ENCODE data around the gene ATG10. TPM values are rescaled to one million over a fixed set of nuclear protein-coding genes. Genes with fewer than 3 reads are reported as not detected.
"Not testable (repeated sequence)": the region's sequence is repeated elsewhere in the genome, so short reads cannot be mapped to it uniquely, and the experiment has no call there.

Gene ATG10
- total RNA-seq, 4 donors from 2014 or later: 1.0 to 15.4 (median 6.5) TPM

DNA sequence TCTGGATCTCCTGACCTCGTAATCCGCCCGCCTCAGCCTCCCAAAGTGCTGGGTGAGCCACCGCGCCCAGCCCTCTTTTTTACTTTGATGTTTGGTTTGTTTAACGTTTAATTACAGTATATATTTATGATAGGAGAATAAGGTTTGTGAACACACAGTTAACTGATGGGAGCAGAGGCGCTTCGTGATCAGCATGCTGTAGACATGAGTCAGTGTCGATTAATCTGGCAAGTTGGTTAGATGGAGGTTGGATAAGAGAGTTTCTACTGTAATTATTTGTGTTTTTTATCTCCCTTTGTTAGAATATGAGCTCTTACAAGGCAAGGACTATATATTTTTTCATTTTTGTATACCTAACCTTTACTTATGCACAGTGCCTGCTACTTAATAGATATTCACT lies 14.3 kb downstream of the ATG10 start:
- Histone ChIP-seq H3K27ac (no peak overlapping the region), H3K4me3 (no peak overlapping the region), H3K27me3 (no peaks in the 10 kb centered on the region), H3K9me3 (no peaks in the 10 kb centered on the region), H3K4me1 (no peaks in the 10 kb centered on the region), H3K36me3 (no peaks in the 10 kb centered on the region)
- DNase-seq: no peak
- intact Hi-C loops (cut with DNase I; ENCODE audit: low total_unique reads): no loop called here
- TF ChIP-seq, protein P1, sequence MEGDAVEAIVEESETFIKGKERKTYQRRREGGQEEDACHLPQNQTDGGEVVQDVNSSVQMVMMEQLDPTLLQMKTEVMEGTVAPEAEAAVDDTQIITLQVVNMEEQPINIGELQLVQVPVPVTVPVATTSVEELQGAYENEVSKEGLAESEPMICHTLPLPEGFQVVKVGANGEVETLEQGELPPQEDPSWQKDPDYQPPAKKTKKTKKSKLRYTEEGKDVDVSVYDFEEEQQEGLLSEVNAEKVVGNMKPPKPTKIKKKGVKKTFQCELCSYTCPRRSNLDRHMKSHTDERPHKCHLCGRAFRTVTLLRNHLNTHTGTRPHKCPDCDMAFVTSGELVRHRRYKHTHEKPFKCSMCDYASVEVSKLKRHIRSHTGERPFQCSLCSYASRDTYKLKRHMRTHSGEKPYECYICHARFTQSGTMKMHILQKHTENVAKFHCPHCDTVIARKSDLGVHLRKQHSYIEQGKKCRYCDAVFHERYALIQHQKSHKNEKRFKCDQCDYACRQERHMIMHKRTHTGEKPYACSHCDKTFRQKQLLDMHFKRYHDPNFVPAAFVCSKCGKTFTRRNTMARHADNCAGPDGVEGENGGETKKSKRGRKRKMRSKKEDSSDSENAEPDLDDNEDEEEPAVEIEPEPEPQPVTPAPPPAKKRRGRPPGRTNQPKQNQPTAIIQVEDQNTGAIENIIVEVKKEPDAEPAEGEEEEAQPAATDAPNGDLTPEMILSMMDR (IDR thresholded peaks at IDR 0.05): no peak
- TF ChIP-seq POLR2A (IDR thresholded peaks at IDR 0.05): no peak

DNA sequence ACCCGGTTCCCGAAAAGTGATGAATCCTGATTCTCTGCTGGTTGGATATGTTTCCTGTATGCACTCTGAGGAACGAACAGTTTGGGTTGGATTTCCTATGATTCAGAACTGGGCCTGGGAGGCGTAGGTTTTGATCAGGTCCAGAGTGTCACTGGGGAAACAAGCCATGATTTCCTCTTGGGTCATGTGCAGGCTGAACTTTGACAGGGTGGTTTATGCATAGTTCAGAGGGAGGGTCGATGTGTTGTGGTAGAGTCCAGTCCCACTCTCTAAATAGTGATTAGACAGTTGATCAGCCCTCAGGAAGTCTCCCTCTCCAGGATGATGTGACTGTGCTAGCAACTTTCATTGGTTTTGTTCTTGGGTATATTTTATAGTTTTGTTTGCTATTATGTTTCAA lies 17.4 kb downstream of the ATG10 start:
- Histone ChIP-seq H3K27me3 (no peaks in the 10 kb centered on the region), H3K4me3 (no peak overlapping the region), H3K27ac (no peak overlapping the region), H3K4me1 (no peaks in the 10 kb centered on the region), H3K36me3 (no peaks in the 10 kb centered on the region), H3K9me3 (no peaks in the 10 kb centered on the region)
- no peak for DNase-seq
- intact Hi-C loops (cut with DNase I; ENCODE audit: low total_unique reads): no loop called here
- no peak for TF ChIP-seq POLR2A (IDR thresholded peaks at IDR 0.05)
- TF ChIP-seq, protein P1 (IDR thresholded peaks at IDR 0.05): no peak

DNA sequence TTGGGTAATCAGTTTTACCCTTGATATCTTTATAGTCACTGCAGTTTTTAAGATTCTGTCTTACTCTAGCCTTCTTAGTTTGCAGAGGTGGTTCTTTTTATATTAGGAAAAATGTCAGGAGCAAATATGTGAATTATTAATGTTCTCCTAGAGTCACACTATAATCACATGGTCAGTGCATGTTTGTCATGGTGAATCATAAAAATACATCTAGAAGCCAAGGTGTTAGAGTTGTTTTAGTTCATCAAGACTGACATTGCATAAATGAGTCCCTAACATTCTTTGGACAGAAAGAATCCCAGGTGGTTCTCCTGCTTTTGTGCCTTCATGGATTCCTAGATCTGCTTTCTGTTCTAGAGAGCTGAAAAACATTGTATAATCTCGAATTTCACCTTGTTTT lies 22.9 kb downstream of the ATG10 start:
- Histone ChIP-seq H3K4me1 (no peaks in the 10 kb centered on the region), H3K27me3 (no peaks in the 10 kb centered on the region), H3K9me3 (no peaks in the 10 kb centered on the region), H3K27ac (no peak overlapping the region), H3K36me3 (no peaks in the 10 kb centered on the region), H3K4me3 (no peak overlapping the region)
- DNase-seq: no peak
- TF ChIP-seq, protein P1 (IDR thresholded peaks at IDR 0.05): no peak
- no peak for TF ChIP-seq POLR2A (IDR thresholded peaks at IDR 0.05)
- intact Hi-C loops (cut with DNase I; ENCODE audit: low total_unique reads): no loop called here

DNA sequence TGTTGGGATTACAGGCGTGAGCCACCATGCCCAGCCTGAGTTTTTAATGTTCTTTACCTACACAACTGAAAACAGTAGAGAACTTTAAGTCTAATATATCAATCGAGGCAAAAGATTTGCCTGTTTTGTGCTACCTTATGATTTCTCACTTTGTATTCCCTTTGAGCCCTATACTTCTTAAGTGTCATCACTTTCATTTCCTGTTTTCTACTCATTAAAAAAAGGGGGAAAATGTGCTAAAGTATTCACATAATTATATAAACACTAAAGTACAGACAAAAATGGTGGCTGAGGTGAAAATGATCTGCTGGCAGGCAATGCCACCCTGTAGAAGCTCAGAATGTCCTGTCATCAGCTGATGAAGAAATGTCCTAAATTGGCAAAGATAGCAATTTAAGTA lies 23.6 kb downstream of the ATG10 start:
- intact Hi-C loops (cut with DNase I; ENCODE audit: low total_unique reads): no loop called here
- Histone ChIP-seq H3K36me3 (no peaks in the 10 kb centered on the region), H3K9me3 (no peaks in the 10 kb centered on the region), H3K4me3 (no peak overlapping the region), H3K27me3 (no peaks in the 10 kb centered on the region), H3K4me1 (no peaks in the 10 kb centered on the region), H3K27ac (no peak overlapping the region)
- no peak for DNase-seq
- TF ChIP-seq, protein P1 (IDR thresholded peaks at IDR 0.05): no peak
- no peak for TF ChIP-seq POLR2A (IDR thresholded peaks at IDR 0.05)

DNA sequence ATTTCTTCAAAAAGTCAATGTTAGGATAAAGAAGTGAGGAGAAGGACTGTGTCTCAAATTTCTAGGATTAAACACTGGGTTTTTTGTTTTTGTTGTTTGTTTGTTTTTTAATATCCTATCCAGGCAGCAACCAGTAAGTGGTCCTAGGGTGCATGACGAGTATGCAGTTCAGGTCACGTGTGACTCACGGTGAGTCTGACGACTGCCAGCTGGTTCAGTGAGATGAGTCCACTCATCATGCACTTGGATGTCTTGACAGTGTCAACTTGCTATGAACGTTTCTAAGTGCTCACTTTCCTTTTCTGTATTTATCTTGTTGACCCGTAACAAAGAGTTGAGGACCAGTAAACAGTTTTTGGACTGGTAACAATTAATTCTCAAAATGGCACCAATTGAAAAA lies 32.7 kb downstream of the ATG10 start:
- Histone ChIP-seq H3K4me3 (no peak overlapping the region), H3K9me3 (no peaks in the 10 kb centered on the region), H3K4me1 (no peaks in the 10 kb centered on the region), H3K27me3 (no peaks in the 10 kb centered on the region), H3K36me3 (no peaks in the 10 kb centered on the region), H3K27ac (no peak overlapping the region)
- DNase-seq: no peak
- intact Hi-C loops (cut with DNase I; ENCODE audit: low total_unique reads): no loop called here
- TF ChIP-seq POLR2A (IDR thresholded peaks at IDR 0.05): no peak
- TF ChIP-seq, protein P1 (IDR thresholded peaks at IDR 0.05): no peak

DNA sequence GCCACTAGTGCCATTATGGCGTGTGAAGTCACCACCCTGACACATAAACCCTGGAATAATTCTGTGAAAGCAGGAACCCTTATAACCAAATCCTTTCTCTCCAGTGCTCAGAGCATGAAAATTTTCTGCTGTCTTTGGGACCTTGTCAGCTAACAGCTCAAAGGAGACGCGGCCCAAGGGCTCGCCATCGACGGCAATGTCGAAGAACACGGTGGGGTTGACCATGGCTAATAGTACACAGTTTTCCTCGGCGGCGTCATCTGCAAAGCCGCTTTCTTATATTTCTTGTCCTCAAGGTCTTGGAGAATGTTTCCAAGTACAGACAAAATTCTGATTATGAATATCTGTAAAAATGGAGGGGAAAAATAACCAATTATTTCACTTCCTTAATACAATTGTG lies 38.0 kb downstream of the ATG10 start:
- intact Hi-C loops (cut with DNase I; ENCODE audit: low total_unique reads); DNase-seq; H3K4me3 ChIP-seq; H3K9me3 ChIP-seq; H3K4me1 ChIP-seq; H3K27me3 ChIP-seq; H3K36me3 ChIP-seq; H3K27ac ChIP-seq: not testable (repeated sequence)

Measured in uterus (tissue), 4 donors.